ENCODE results near the gene PVR. TPM values are rescaled to one million over a fixed set of nuclear protein-coding genes. Genes with fewer than 3 reads are reported as not detected.

PVR gene
- total RNA-seq, 1 donor from 2014 or later = 40.7 TPM

DNA sequence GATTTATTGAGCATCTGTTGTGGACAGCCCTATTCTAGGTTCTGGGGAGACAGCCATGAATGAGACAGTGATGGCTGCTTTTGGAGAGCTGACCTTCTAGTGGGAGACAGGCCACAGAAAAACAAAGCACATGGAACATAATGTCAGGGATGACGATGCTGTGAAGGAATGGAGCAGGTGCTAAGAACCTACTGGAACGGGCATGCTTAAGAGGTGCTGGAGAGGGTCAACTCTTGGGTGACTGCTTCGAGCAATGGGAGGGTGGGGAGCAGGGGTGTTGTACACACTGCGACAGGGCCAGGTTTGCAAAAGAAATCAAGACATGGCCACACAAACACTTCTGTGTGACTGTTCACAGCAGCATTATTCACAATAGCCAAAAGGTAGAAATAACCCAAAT is 43.2 kb downstream of the PVR start:
- intact Hi-C loops (cut with micrococcal nuclease) = no loop called here
- ATAC-seq (no peak), DNase-seq (no peak)

- intact Hi-C loops (cut with micrococcal nuclease) = no loop called here
- ATAC-seq (no peak), DNase-seq (no peak)
These were observed 44.2 kb downstream of the PVR start for GRCh38 chr19:44687888-44688287.

- intact Hi-C loops (cut with micrococcal nuclease) = no loop called here
- peak; percentile 84 for DNase-seq
- peak; percentile 72 for ATAC-seq
These were observed 45.8 kb downstream of the PVR start for GRCh38 chr19:44689290-44690130.

GRCh38 chr19:44690131-44690440 is 46.4 kb downstream of the PVR start:
- intact Hi-C loops (cut with micrococcal nuclease) = no loop called here
- ATAC-seq (no peak), DNase-seq (no peak)

GRCh38 chr19:44692379-44692721 is 48.6 kb downstream of the PVR start:
- ATAC-seq (no peak), DNase-seq (no peak)
- intact Hi-C loops (cut with micrococcal nuclease) = no loop called here

DNA sequence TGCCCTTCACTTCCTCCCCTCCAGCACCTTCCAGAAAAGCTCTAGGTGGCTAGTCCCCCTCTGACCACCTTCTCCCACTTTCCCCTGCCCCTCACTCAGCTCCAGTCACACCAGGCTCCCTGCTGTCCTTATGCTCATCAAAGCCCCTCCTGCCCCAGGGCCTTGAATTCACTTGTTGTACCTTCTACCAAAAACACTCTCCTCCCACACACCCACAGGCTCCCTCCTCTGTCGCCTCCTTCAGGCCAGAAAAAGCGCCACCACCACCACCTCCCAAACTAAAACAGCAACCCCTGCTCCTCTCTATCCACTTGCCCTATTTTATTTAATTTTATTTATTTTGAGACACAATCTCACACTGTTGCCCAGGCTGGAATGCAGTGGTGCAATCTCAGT is 50.5 kb downstream of the PVR start:
- no peak for ATAC-seq
- DNase-seq = no peak
- intact Hi-C loops (cut with micrococcal nuclease) = no loop called here

- ATAC-seq (no peak), DNase-seq (no peak)
- intact Hi-C loops (cut with micrococcal nuclease) = no loop called here
These were observed 53.4 kb downstream of the PVR start for GRCh38 chr19:44696939-44697669.

GRCh38 chr19:44697670-44698034 is 53.9 kb downstream of the PVR start:
- no peak for ATAC-seq
- intact Hi-C loops (cut with micrococcal nuclease) = no loop called here
- no peak for DNase-seq

GRCh38 chr19:44698492-44699201 is 54.9 kb downstream of the PVR start, which contains the start of gene CEACAM16:
Gene CEACAM16, plus strand, starts transcription at chr19:44699151. Its CDS starts 2,306 bp downstream, at chr19:44701457.
- DNase-seq (no peak), ATAC-seq (no peak)
- intact Hi-C loops (cut with micrococcal nuclease) = no loop called here

- DNase-seq = no peak
- ATAC-seq = no peak
- intact Hi-C loops (cut with micrococcal nuclease) = no loop called here
These were observed 56.8 kb downstream of the PVR start for GRCh38 chr19:44700547-44700946.

- intact Hi-C loops (cut with micrococcal nuclease) = no loop called here
- ATAC-seq (no peak), DNase-seq (no peak)
These were observed 57.5 kb downstream of the PVR start for GRCh38 chr19:44701228-44701627.

- ATAC-seq (no peak), DNase-seq (no peak)
- intact Hi-C loops (cut with micrococcal nuclease) = no loop called here
These were observed 59.0 kb downstream of the PVR start for GRCh38 chr19:44702551-44703176.

- DNase-seq (no peak), ATAC-seq (no peak)
- intact Hi-C loops (cut with micrococcal nuclease) = no loop called here
These were observed 59.8 kb downstream of the PVR start for GRCh38 chr19:44703336-44704078.

DNA sequence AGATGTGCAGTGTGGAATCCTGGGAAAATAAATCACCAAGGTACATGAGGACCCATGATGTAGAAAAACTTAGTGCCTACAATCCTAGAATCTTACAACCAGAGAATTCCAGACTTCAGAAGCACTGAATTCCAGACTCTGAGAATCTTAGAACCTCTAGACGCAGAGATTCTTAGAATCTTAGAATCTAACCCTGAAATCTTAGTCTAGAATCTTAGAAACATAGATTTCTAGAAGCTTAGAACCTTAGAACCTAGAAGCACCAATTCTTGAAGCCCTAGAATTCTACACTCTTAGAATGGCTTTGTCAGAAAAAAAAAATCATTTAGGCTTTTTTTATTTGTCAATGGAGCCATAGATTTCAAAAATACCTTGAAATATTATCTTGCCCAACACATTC is 61.3 kb downstream of the PVR start:
- no peak for ATAC-seq
- intact Hi-C loops (cut with micrococcal nuclease) = no loop called here
- DNase-seq = no peak

DNA sequence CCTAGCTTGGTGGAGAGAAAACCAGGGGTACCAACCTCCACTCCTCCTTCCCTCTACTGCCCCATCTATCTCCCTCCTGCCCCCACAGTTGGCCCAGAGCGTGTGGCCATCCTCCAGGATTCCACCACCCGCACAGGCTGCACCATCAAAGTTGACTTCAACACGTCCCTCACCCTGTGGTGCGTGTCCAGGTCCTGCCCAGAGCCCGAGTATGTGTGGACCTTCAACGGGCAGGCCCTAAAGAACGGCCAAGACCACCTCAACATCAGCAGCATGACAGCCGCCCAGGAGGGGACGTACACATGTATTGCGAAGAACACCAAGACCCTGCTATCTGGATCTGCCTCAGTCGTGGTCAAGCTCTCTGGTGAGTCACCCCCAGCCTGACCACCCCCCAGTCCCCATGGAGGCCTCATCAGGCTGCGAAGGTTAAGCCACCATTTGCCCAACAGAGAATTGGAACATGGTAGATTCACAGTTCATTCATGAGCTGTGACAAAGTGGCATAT is 61.8 kb downstream of the PVR start:
- intact Hi-C loops (cut with micrococcal nuclease) = no loop called here
- ATAC-seq (no peak), DNase-seq (no peak)

- DNase-seq (no peak), ATAC-seq (no peak)
- intact Hi-C loops (cut with micrococcal nuclease) = no loop called here
These were observed 63.0 kb downstream of the PVR start for GRCh38 chr19:44706506-44707236.

GRCh38 chr19:44707794-44708193 is 64.1 kb downstream of the PVR start:
- DNase-seq = no peak
- ATAC-seq = no peak
- intact Hi-C loops (cut with micrococcal nuclease) = no loop called here

- intact Hi-C loops (cut with micrococcal nuclease) = no loop called here
- DNase-seq (no peak), ATAC-seq (no peak)
These were observed 65.2 kb downstream of the PVR start for GRCh38 chr19:44708940-44709339.
